GM19467 (cell line): Measurements from ENCODE around the gene MKLN1.
"Not testable (repeated sequence)": the region's sequence is repeated elsewhere in the genome, so short reads cannot be mapped to it uniquely, and the experiment has no call there.

Source experiments
- ATAC-seq: cut with Tn5 transposase; IDR thresholded peaks from one replicate; pipeline ENCODE4 v1.9.1; 2021; ENCODE audit warnings: mild to moderate bottlenecking, moderate library complexity; ENCODE audit not compliant: unreplicated experiment

Gene MKLN1

DNA sequence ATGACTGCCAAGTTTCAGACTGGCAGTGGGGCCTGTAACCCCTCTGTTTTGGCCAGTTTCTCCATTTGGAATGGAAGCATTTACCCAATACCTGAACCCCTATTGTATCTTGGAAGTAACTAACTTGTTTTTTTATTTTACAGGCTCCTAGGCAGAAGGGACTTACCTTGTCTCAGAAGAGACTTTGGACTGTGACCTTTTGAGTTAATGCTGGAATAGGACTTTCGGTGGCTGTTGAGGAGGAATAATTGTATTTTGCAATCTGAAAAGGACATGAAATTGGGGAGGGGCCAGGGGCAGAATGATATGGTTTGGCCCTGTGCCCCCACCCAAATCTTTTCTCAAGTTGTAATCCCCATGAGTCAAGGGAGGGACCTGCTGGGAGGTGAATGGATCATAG, 20.0 kb upstream of the MKLN1 start:
- ATAC-seq: no peak

DNA sequence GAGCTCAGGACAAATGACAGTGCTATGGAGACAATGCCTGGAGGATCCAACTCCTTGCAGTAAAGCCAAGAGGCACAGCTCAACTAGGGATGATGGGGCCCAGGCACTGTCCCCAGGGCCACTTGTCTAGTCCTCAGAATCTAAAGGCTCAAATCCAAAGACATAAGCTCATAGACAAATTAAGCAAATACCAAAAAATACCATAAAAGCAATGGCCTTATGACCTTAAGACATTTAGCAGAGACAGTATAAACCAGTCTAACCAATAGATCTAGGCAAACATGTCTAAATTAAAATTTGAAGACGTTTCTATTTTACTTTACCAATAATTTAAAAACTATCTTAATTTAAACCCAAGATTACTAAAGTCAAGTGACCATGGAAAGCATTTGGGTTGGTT, 14.8 kb upstream of the MKLN1 start:
- no peak for ATAC-seq

- no peak for ATAC-seq
Observed at GRCh38 chr7:131320603-131321002, 7.1 kb upstream of the MKLN1 start.

- no peak for ATAC-seq
Observed at GRCh38 chr7:131321656-131322055, 6.0 kb upstream of the MKLN1 start.

GRCh38 chr7:131322061-131322460, 5.6 kb upstream of the MKLN1 start:
- no peak for ATAC-seq

GRCh38 chr7:131322861-131323260, 4.8 kb upstream of the MKLN1 start:
- ATAC-seq: no peak

DNA sequence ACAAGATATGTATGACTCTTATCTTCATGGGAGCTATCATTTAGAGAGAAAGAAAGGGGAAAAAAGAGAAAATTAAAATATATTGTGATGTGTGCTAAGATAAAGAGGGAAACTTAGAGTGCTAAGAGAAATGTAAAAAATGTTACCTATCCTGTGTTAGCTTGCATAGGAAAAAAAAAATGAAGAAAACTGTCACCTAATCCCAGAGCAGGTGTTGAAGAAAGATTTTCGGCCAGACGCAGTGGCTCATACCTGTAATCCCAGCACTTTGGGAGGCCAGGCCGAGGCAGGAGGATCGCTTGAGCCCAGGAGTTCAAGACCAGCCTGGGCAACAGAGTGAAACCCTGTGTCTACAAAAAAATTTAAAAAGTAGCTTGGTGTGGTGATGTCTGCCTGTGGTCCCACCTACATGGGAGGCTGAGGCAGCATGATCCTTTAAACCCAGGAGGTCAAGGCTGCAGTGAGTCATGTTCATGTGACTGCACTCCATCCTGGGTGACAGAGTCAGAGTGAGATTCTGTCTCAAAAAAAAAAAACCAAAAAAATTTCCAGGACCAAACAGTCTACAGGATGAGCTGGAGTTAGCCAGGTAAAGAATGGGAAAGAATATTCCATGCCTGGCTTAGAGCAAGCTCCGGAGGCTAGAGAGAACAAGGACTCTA, 2.4 kb upstream of the MKLN1 start:
- no peak for ATAC-seq

GRCh38 chr7:131326576-131326975, 1.1 kb upstream of the MKLN1 start:
- ATAC-seq: no peak

DNA sequence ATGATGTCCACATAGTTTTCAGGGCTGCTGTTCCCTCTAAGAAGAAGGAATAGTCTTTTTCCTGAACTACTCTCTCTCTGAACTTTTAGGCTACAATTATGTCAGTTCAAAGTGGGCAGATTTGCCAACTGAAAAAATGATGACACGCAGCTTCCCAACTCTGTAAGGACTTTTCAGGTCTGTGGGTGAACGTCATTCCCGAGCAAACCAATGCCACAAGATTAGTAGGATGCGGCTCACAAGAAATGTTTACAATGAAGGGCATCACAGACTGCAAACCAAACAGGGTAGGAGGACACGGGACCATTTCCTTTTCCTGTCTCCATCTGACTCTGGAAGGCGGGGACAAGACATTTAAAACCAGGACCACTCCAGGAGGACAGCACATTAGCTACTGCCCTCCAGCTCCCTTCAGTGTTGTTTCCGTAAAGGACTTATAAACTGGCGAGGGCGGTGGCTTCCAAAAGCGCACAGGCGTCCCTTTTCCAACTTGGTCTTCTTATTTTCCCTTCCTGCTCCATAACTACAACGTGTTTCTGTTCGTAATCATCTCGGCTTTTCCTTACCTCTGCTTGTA, 539 bp upstream of the MKLN1 start:
- ATAC-seq: no peak

DNA sequence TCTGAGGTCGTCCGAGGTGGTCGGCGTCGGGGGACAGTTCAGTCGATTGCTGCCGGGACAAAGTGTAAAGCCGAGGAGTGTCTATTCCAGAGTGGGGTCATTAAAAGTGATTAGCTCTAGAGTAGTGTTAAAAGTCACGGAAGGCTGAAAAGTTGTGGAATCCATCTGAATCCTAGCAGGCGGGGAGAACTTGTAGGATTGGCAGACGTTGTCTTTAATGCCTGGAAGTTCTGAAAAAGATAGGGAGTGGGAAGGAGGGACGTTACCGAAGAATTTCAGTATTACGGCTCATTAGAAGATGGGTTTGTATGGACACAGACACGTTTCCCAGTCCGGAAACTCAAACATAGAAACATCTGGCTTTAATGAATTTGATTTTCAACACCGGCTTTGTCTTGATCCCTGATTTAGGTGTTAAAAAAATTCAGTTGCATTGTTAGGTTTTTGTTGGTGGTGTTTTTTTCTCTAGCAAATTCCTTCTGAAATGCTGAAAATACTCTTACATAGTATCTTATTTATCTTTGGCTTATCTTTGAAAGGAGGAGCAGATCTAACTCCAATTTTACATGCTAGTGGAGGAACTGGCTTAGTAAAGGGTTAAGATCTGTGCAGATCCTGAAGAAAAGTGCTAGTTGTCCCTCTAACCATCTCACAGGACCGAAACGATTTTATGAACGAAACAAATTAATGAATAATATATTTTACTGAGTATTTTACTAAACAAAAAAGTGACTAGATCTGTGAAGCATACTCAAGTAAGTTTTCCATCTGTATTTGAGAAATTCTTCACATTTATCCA, 900 bp downstream of the MKLN1 start:
- no peak for ATAC-seq

DNA sequence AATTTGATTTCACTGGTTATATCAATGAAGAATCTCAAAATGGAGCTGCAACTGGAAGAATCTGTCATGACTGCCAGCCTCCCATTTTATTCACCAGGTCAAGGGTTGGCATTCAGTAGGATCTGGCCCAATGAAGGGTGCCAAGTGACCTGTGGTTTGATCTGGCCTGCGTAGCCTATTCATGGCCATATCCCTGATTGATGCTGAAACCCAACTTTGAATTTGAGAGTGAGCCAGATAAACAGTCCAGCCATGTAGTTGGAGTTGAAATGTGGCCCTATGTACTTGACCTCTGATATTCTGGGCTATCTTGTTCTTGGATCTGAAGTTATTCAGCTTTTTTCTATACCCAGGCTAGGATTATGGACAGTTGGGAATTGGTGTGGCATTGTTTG, 1.5 kb downstream of the MKLN1 start:
- ATAC-seq: no peak

GRCh38 chr7:131330299-131330698, 2.6 kb downstream of the MKLN1 start:
- no peak for ATAC-seq

DNA sequence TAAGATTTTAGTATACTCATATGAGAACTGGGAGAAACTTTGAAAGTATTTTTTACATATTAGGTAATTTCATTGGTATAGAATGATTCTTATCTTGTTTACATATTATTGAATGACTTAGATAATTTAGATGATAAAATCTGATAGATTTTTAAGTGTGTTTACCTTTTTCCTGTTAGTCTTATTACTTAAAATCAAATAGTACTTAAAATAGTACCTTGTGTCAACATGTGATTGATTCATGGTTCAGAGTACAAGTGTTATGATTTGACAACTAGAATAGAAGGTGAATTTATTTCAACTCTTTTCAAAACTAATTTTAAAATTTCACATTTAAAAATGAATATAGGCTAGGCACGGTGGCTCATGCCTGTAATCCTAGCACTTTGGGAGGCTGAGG, 4.1 kb downstream of the MKLN1 start:
- no peak for ATAC-seq

DNA sequence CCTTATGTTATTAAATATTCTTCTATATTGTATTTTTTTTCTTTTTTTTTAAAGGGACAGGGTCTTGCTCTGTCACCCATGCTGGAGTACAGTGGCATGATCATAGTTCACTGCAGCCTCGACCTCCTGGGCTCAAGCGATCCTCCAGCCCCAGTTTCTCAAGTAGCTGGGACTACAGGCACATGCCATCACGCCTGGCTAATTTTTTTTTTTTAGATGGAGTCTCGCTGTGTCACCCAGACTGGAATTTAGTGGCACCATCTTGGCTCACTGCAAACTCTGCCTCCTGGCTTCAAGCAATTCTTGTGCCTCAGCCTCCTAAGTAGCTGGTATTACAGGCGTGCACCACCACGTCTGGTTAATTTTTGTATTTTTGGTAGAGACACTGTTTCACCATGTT, 5.1 kb downstream of the MKLN1 start:
- ATAC-seq: not testable (repeated sequence)

DNA sequence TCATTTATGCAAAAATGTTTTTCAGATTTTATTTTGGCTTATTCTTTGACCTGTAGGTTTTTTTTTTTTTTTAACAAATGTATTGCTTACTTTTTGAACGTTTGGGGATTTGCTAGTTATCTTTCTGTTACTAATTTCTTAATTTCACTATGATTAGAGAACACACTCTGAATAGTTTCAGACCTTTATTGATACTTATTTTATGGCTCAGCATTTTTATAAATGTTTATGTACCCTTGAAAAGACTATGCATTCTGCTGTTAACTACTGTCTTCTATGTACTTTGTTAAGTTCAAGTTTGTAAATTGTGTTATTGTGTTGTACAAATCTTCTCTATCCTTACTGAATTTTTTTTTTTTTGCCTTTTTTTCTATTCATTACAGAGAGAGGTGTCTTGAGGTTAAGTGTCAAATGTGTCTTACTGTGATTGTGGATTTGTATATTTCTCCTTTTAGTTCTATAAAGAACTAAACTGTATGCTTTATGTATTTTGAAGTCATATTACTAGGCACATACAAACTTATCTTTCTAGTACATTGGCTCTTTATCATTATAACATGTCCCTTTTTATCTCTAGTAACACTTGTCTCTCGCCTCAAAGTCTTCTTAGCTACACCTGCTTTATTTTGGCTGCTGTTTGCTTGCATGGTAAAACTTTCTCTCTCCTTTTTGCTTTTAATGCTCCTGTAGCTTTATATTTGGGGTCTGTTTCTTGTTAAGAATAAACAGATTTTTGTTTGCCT, 8.1 kb downstream of the MKLN1 start:
- no peak for ATAC-seq

DNA sequence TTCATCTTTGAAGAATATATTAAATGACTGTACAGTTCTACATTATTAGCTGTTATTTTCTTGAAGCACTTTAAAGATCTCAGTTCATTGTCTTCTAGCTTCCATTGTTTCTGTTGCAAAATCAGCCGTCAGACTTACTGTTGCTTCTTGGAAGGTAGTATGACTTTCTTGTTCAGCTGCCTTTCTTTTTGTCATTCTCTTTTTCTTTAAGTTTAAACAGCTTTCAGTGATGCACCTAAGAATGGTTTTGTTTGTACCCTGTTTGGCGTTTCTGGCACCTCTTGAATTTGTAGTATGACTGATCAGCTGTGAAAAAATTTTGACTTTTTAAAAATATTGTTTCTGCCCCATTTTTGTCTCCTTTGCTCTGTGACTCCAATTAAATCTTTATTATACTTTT, 9.3 kb downstream of the MKLN1 start:
- ATAC-seq: no peak

GRCh38 chr7:131338173-131338572, 10.5 kb downstream of the MKLN1 start:
- ATAC-seq: no peak

GRCh38 chr7:131338691-131339390, 11.2 kb downstream of the MKLN1 start:
- ATAC-seq: no peak

- ATAC-seq: no peak
Observed at GRCh38 chr7:131341690-131342089, 14.0 kb downstream of the MKLN1 start.

DNA sequence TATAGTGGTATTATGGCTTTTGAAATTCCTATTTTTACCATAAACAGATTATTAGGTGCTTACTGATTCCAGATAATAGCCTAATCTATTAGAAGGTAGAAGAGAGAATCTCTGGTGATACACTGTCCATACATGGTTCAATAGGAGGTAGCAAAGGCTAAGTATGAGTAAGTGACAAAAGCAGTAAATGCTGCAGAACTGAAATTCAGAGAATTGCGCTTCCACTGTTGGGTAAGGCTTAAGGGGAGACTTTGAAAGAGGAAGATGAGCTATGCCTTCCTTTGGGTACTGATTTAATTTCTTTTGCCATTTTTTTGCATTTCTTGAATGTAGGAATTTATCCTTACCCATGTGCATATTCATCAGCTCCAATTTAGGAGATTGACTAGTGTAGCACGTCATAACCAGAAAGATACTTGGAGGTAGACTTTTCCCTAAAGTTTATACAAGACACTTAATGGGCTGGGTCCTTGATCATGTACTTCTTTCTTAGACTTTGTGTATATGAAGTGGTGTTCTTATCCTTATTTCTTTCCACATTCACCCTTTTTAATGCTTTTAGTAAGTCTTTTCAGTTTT, 15.3 kb downstream of the MKLN1 start:
- no peak for ATAC-seq
